CD4-positive, alpha-beta T cell (primary cell): ENCODE data around the gene NHLRC3. TPM values are rescaled to one million over a fixed set of nuclear protein-coding genes. Genes with fewer than 3 reads are reported as not detected.

Experiments
- ATAC-seq: fragments of 200-7000 bp; cut with Tn5 transposase; one replicate; pipeline ENCODE4 v1.10.0; 2022; ENCODE audit warnings: mild to moderate bottlenecking; ENCODE audit not compliant: poor library complexity
- CTCF ChIA-PET: fragments of 350-600 bp; sonication (Branson Sonifier 250); formaldehyde crosslinking; loops from one replicate; lab custom pipeline; 2021; ENCODE audit warnings: antibody characterized with exemption, inconsistent platforms; lab: Charles Lee
- POLR2A ChIA-PET: fragments of 350-600 bp; sonication (Branson Sonifier 250); formaldehyde crosslinking; loops from one replicate; lab custom pipeline; 2021; ENCODE audit warnings: antibody characterized with exemption, inconsistent platforms; lab: Charles Lee
- DNase-seq, 14 experiments: peaks; one replicate each; pipeline ENCODE4 v3.0.0-alpha.2; 2013 to 2020; ENCODE audit warnings: mixed read lengths in 2 of 14
- H3K27ac ChIP-seq, 2 donors: one replicate each; pipeline versions ENCODE4 v1.5.1 to v1.7.0; 2013; ENCODE audit warnings: low read length in 2 of 2, low read depth in 1 of 2, mild to moderate bottlenecking in 1 of 2
- H3K27me3 ChIP-seq, 2 experiments: 1 replicate in 1 of 2; 2 replicates in 1 of 2; pipeline versions ENCODE4 v1.6.1 to v1.7.0; 2013; ENCODE audit warnings: low read length in 2 of 2, control low read depth in 1 of 2, mild to moderate bottlenecking in 1 of 2, moderate library complexity in 1 of 2; ENCODE audit not compliant: insufficient read depth in 2 of 2, control insufficient read depth in 1 of 2
- H3K36me3 ChIP-seq: one replicate; pipeline ENCODE4 v1.6.1; 2013; ENCODE audit warnings: low read length, control low read depth; ENCODE audit not compliant: insufficient read depth
- H3K4me1 ChIP-seq: one replicate; pipeline ENCODE4 v1.6.1; 2013; ENCODE audit warnings: low read length, control low read depth; ENCODE audit not compliant: insufficient read depth
- H3K4me3 ChIP-seq: one replicate; pipeline ENCODE4 v1.5.1; 2013; ENCODE audit warnings: mild to moderate bottlenecking, low read length, moderate library complexity
- H3K9me3 ChIP-seq, 2 experiments: 1 replicate in 1 of 2; 2 replicates in 1 of 2; pipeline versions ENCODE4 v1.6.1 to v1.7.0; 2013; ENCODE audit warnings: low read length in 2 of 2, mild to moderate bottlenecking in 2 of 2, control low read depth in 1 of 2, moderate library complexity in 1 of 2; ENCODE audit not compliant: control insufficient read depth in 1 of 2, insufficient read depth in 1 of 2
- H3K27ac Mint-ChIP-seq: one replicate; pipeline ENCODE4 v1.8.0; 2020; ENCODE audit warnings: mixed read lengths
- H3K27me3 Mint-ChIP-seq: one replicate; pipeline ENCODE4 v1.8.0; 2021; ENCODE audit warnings: mixed read lengths
- H3K36me3 Mint-ChIP-seq: one replicate; pipeline ENCODE4 v1.8.0; 2021; ENCODE audit warnings: low read depth, mixed read lengths
- H3K4me1 Mint-ChIP-seq: one replicate; pipeline ENCODE4 v1.8.0; 2021; ENCODE audit warnings: low read depth, mixed read lengths
- H3K4me3 Mint-ChIP-seq: one replicate; pipeline ENCODE4 v1.8.0; 2020; ENCODE audit warnings: mild to moderate bottlenecking, mixed read lengths
- H3K9me3 Mint-ChIP-seq: one replicate; pipeline ENCODE4 v1.8.0; 2020; ENCODE audit warnings: mixed read lengths
- intact Hi-C, 2 experiments: fragments of 100-400 bp; cut with DNase I in 1 of 2; cut with micrococcal nuclease in 1 of 2; formaldehyde crosslinking; loops; one replicate each; pipeline versions ENCODE4 v1.15.1 to v1.9.0; 2023 to 2025; cut with DNase I, micrococcal nuclease
- total RNA-seq, 174 experiments: library from RNA in 2 of 174; stranded (reverse) in 2 of 174; gene quantifications; one replicate each; pipeline ENCODE4 v1.2.3 and lab custom pipeline; 2021 to 2026
- TF ChIP-seq, protein P1 (sequence below): fragments of 200-600 bp; IDR thresholded peaks from one replicate; pipeline ENCODE4 v1.8.0; 2022; ENCODE audit warnings: antibody characterized with exemption, mild to moderate bottlenecking

The NHLRC3 gene
- total RNA-seq, 2 experiments from 2014 or later: 3.9 to 5.9 TPM

DNA sequence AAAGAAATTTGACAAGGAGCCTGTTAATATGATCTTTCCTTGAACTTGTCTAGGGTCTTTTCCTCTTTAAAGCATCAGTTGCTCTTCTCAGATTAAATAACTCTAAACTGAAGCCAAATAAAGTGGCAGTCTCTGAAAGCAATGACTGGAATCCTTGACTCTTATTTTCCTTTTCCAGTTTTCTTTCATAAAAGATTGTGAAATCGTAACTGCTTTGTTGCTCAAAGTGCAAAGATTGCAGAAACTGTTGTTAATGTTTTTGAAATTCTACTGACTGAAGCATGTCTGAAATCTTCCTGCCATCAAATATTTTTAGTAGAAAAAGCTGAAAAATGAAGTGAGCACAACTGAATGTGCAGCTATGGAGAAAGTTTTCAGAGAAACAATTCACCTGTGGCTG, 1.9 kb downstream of the NHLRC3 start:
- CTCF ChIA-PET: no interaction called here
- peaks cover 44% of the 10 kb centered on the region for H3K36me3 Mint-ChIP-seq
- POLR2A ChIA-PET: no interaction called here
- H3K36me3 ChIP-seq: no peaks in the 10 kb centered on the region
- H3K27me3 ChIP-seq: no peaks in the 10 kb centered on the region
- peaks cover 10% of the 10 kb centered on the region for H3K4me1 ChIP-seq
- no peak overlapping the region for H3K4me3 ChIP-seq
- H3K27ac ChIP-seq: no peak overlapping the region
- peaks cover 67% of the 10 kb centered on the region for H3K4me1 Mint-ChIP-seq
- peak overlapping the region; percentile 41 for H3K27ac Mint-ChIP-seq
- no peaks in the 10 kb centered on the region for H3K9me3 ChIP-seq
- intact Hi-C loops: loop anchor here in 1 of 2 experiments (5.0 kb wide), 1 partner anchor 688 kb away; no protein-coding TSS in a partner anchor
- DNase-seq (no peak), ATAC-seq (no peak)
- H3K9me3 Mint-ChIP-seq: no peaks in the 10 kb centered on the region
- no peaks in the 10 kb centered on the region for H3K27me3 Mint-ChIP-seq
- H3K4me3 Mint-ChIP-seq: peak overlapping the region; percentile 56
- TF ChIP-seq, protein P1, sequence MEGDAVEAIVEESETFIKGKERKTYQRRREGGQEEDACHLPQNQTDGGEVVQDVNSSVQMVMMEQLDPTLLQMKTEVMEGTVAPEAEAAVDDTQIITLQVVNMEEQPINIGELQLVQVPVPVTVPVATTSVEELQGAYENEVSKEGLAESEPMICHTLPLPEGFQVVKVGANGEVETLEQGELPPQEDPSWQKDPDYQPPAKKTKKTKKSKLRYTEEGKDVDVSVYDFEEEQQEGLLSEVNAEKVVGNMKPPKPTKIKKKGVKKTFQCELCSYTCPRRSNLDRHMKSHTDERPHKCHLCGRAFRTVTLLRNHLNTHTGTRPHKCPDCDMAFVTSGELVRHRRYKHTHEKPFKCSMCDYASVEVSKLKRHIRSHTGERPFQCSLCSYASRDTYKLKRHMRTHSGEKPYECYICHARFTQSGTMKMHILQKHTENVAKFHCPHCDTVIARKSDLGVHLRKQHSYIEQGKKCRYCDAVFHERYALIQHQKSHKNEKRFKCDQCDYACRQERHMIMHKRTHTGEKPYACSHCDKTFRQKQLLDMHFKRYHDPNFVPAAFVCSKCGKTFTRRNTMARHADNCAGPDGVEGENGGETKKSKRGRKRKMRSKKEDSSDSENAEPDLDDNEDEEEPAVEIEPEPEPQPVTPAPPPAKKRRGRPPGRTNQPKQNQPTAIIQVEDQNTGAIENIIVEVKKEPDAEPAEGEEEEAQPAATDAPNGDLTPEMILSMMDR: no peak

GRCh38 chr13:39044536-39044935, 6.3 kb downstream of the NHLRC3 start:
- DNase-seq (no peak), ATAC-seq (no peak)
- Histone ChIP-seq H3K4me1 (peaks cover 3% of the 10 kb centered on the region), H3K36me3 (no peaks in the 10 kb centered on the region), H3K27ac (no peak overlapping the region), H3K27me3 (no peaks in the 10 kb centered on the region), H3K4me3 (no peak overlapping the region), H3K9me3 (no peaks in the 10 kb centered on the region)
- Mint-ChIP-seq H3K27me3 (no peaks in the 10 kb centered on the region), H3K36me3 (peaks cover 40% of the 10 kb centered on the region), H3K4me3 (no peak overlapping the region), H3K27ac (no peak overlapping the region), H3K9me3 (no peaks in the 10 kb centered on the region), H3K4me1 (peaks cover 29% of the 10 kb centered on the region)
- ChIA-PET POLR2A (no interaction called here), CTCF (no interaction called here)
- TF ChIP-seq, protein P1: no peak
- intact Hi-C loops: loop anchor here in 1 of 2 experiments (5.0 kb wide), 1 partner anchor 692 kb away; no protein-coding TSS in a partner anchor

- intact Hi-C loops: no loop called here
- H3K27ac ChIP-seq: no peak overlapping the region
- Mint-ChIP-seq H3K27me3 (no peaks in the 10 kb centered on the region), H3K4me1 (peaks cover 4% of the 10 kb centered on the region), H3K36me3 (peaks cover 44% of the 10 kb centered on the region), H3K4me3 (no peak overlapping the region), H3K9me3 (no peaks in the 10 kb centered on the region), H3K27ac (no peak overlapping the region)
- no peak overlapping the region for H3K4me3 ChIP-seq
- no peaks in the 10 kb centered on the region for H3K36me3 ChIP-seq
- ChIA-PET CTCF (interaction anchor here (1.1 kb wide), 1 partner anchor 11 kb away, joined by 3 read pairs; no protein-coding TSS in a partner anchor), POLR2A (interaction anchor here (1.9 kb wide), 1 partner anchor 11 kb away, joined by 11 read pairs; the partner anchor contains the start of genes NHLRC3 and PROSER1)
- DNase-seq (no peak), ATAC-seq (no peak)
- TF ChIP-seq, protein P1: no peak
- no peaks in the 10 kb centered on the region for H3K4me1 ChIP-seq
- no peaks in the 10 kb centered on the region for H3K9me3 ChIP-seq
- H3K27me3 ChIP-seq: no peaks in the 10 kb centered on the region
These were observed 9.3 kb downstream of the NHLRC3 start for GRCh38 chr13:39047560-39047959.
